Astrocyte (in vitro differentiated cells and primary cell): Measurements from ENCODE around the gene PAPSS2. TPM values are rescaled to one million over a fixed set of nuclear protein-coding genes. Genes with fewer than 3 reads are reported as not detected.

Experiments
- DNase-seq: peaks from one replicate; pipeline ENCODE4 v3.0.0-alpha.2; 2010; ENCODE audit warnings: low read depth
- FAIRE-seq: peaks from 2 replicates; lab custom pipeline; 2011; peaks lifted over from hg19 to GRCh38; lab: Jason Lieb, UNC
- H2AFZ ChIP-seq: 2 replicates; pipeline ENCODE4 v1.6.0; 2012; ENCODE audit warnings: low read depth, low read length, inconsistent platforms
- H3K27ac ChIP-seq: 2 replicates; pipeline ENCODE4 v1.5.1; 2011; ENCODE audit warnings: low read depth, low read length, inconsistent platforms
- H3K27me3 ChIP-seq: 2 replicates; pipeline ENCODE4 v1.6.0; 2011; ENCODE audit warnings: low read length, inconsistent platforms; ENCODE audit not compliant: insufficient read depth
- H3K36me3 ChIP-seq: 2 replicates; pipeline ENCODE4 v1.5.1; 2011; ENCODE audit warnings: low read length, inconsistent platforms; ENCODE audit not compliant: insufficient read depth
- H3K4me1 ChIP-seq: 2 replicates; pipeline ENCODE4 v1.5.1; 2011; ENCODE audit warnings: low read length, inconsistent platforms; ENCODE audit not compliant: insufficient read depth
- H3K4me2 ChIP-seq: 2 replicates; pipeline ENCODE4 v1.6.0; 2012; ENCODE audit warnings: low read length, inconsistent platforms
- H3K4me3 ChIP-seq: 2 replicates; pipeline ENCODE4 v1.5.1; 2011; ENCODE audit warnings: low read depth, mild to moderate bottlenecking, low read length, inconsistent platforms; ENCODE audit not compliant: insufficient read depth
- H3K79me2 ChIP-seq: 2 replicates; pipeline ENCODE4 v1.6.0; 2012; ENCODE audit warnings: mild to moderate bottlenecking, low read length, inconsistent platforms; ENCODE audit not compliant: insufficient read depth
- H3K9ac ChIP-seq: 2 replicates; pipeline ENCODE4 v1.6.0; 2012; ENCODE audit warnings: mild to moderate bottlenecking, low read length, inconsistent platforms
- H3K9me3 ChIP-seq: 2 replicates; pipeline ENCODE4 v1.5.1; 2012; ENCODE audit warnings: low read depth, mild to moderate bottlenecking, low read length, inconsistent platforms; ENCODE audit not compliant: insufficient read depth
- H4K20me1 ChIP-seq: 2 replicates; pipeline ENCODE4 v1.6.0; 2012; ENCODE audit warnings: low read length, inconsistent platforms; ENCODE audit not compliant: insufficient read depth
- H3K27ac Mint-ChIP-seq: one replicate; pipeline ENCODE4 v1.8.0; 2021; ENCODE audit warnings: mild to moderate bottlenecking, mixed read lengths; ENCODE audit not compliant: unreplicated experiment
- H3K27me3 Mint-ChIP-seq: one replicate; pipeline ENCODE4 v1.8.0; 2021; ENCODE audit warnings: low read depth, mixed read lengths; ENCODE audit not compliant: unreplicated experiment
- H3K36me3 Mint-ChIP-seq: one replicate; pipeline ENCODE4 v1.8.0; 2021; ENCODE audit warnings: low read depth, mixed read lengths; ENCODE audit not compliant: unreplicated experiment
- H3K4me1 Mint-ChIP-seq: one replicate; pipeline ENCODE4 v1.8.0; 2021; ENCODE audit warnings: low read depth, mixed read lengths; ENCODE audit not compliant: unreplicated experiment
- H3K4me3 Mint-ChIP-seq: one replicate; pipeline ENCODE4 v1.8.0; 2021; ENCODE audit warnings: mild to moderate bottlenecking, moderate library complexity, mixed read lengths; ENCODE audit not compliant: unreplicated experiment
- H3K9me3 Mint-ChIP-seq: one replicate; pipeline ENCODE4 v1.8.0; 2021; ENCODE audit warnings: mild to moderate bottlenecking, mixed read lengths; ENCODE audit not compliant: unreplicated experiment
- CTCF ChIP-seq: IDR thresholded peaks from 2 replicates; pipeline ENCODE4 v1.5.1; 2011; ENCODE audit warnings: low read depth, mild to moderate bottlenecking, inconsistent platforms, low read length, moderate library complexity; ENCODE audit not compliant: insufficient read depth
- EZH2 ChIP-seq: IDR thresholded peaks from 2 replicates; pipeline ENCODE4 v1.6.1; 2012; ENCODE audit warnings: mild to moderate bottlenecking, low read length, inconsistent platforms; ENCODE audit not compliant: insufficient read depth
- total RNA-seq: library from RNA; stranded (reverse); gene quantifications from 2 replicates; pipeline ENCODE4 v1.2.1, GENCODE V29; 2021

Gene PAPSS2
- total RNA-seq, 1 donor from 2014 or later = 48.6 TPM

GRCh38 chr10:87767253-87767652, 107.6 kb downstream of the PAPSS2 start:
- H3K4me1 ChIP-seq = peaks cover 14% of the 10 kb centered on the region
- no peaks in the 10 kb centered on the region for H3K36me3 ChIP-seq
- H2AFZ ChIP-seq = no peak overlapping the region
- H3K9me3 ChIP-seq = no peaks in the 10 kb centered on the region
- no peaks in the 10 kb centered on the region for H3K79me2 ChIP-seq
- peak overlapping the region; percentile 40 for H3K9ac ChIP-seq
- peak overlapping the region; percentile 98 for H3K27ac Mint-ChIP-seq
- H3K4me1 Mint-ChIP-seq = peaks cover 12% of the 10 kb centered on the region
- peak overlapping the region; percentile 52 for H3K4me3 Mint-ChIP-seq
- peak overlapping the region; percentile 67 for H3K27ac ChIP-seq
- H3K27me3 Mint-ChIP-seq = no peaks in the 10 kb centered on the region
- DNase-seq (peak; percentile 84), FAIRE-seq (peak; percentile 43)
- no peaks in the 10 kb centered on the region for H3K9me3 Mint-ChIP-seq
- H3K27me3 ChIP-seq = no peaks in the 10 kb centered on the region
- H3K4me2 ChIP-seq = peak overlapping the region; percentile 66
- H3K36me3 Mint-ChIP-seq = peaks cover 7% of the 10 kb centered on the region
- H4K20me1 ChIP-seq = no peaks in the 10 kb centered on the region
- no peak overlapping the region for H3K4me3 ChIP-seq
- TF ChIP-seq EZH2 = no peak
- peak; percentile 4 for TF ChIP-seq CTCF

- Histone ChIP-seq H3K27ac (no peak overlapping the region), H3K36me3 (no peaks in the 10 kb centered on the region), H3K4me1 (peaks cover 22% of the 10 kb centered on the region), H3K79me2 (no peaks in the 10 kb centered on the region), H4K20me1 (no peaks in the 10 kb centered on the region), H3K9ac (no peak overlapping the region), H3K27me3 (no peaks in the 10 kb centered on the region), H2AFZ (no peak overlapping the region), H3K4me3 (no peak overlapping the region), H3K9me3 (no peaks in the 10 kb centered on the region), H3K4me2 (no peak overlapping the region)
- no peaks in the 10 kb centered on the region for H3K27me3 Mint-ChIP-seq
- no peak overlapping the region for H3K4me3 Mint-ChIP-seq
- no peaks in the 10 kb centered on the region for H3K9me3 Mint-ChIP-seq
- FAIRE-seq = no peak
- peaks cover 20% of the 10 kb centered on the region for H3K4me1 Mint-ChIP-seq
- peak overlapping the region; percentile 53 for H3K27ac Mint-ChIP-seq
- peaks cover 3% of the 10 kb centered on the region for H3K36me3 Mint-ChIP-seq
- TF ChIP-seq EZH2 (no peak), CTCF (peak; percentile 45)
- DNase-seq = no peak
Observed at GRCh38 chr10:87771871-87772500, 112.3 kb downstream of the PAPSS2 start.

- Histone ChIP-seq H3K9ac (peak overlapping the region; percentile 54), H3K36me3 (no peaks in the 10 kb centered on the region), H4K20me1 (peaks cover 3% of the 10 kb centered on the region), H3K27ac (peak overlapping the region; percentile 61), H3K27me3 (no peaks in the 10 kb centered on the region), H3K9me3 (no peaks in the 10 kb centered on the region), H3K79me2 (peaks cover 13% of the 10 kb centered on the region), H3K4me2 (peak overlapping the region; percentile 72), H2AFZ (no peak overlapping the region), H3K4me3 (peak overlapping the region; percentile 15), H3K4me1 (peaks cover 10% of the 10 kb centered on the region)
- no peak overlapping the region for H3K4me3 Mint-ChIP-seq
- peak; percentile 26 for FAIRE-seq
- no peaks in the 10 kb centered on the region for H3K36me3 Mint-ChIP-seq
- no peaks in the 10 kb centered on the region for H3K9me3 Mint-ChIP-seq
- no peak for TF ChIP-seq EZH2
- no peaks in the 10 kb centered on the region for H3K27me3 Mint-ChIP-seq
- H3K27ac Mint-ChIP-seq = peak overlapping the region; percentile 49
- DNase-seq = peak; percentile 20
- peaks cover 9% of the 10 kb centered on the region for H3K4me1 Mint-ChIP-seq
Observed at GRCh38 chr10:87775766-87776165, 116.1 kb downstream of the PAPSS2 start.
